Natural killer cell (primary cell): ENCODE results near the gene STX7. TPM values are rescaled to one million over a fixed set of nuclear protein-coding genes. Genes with fewer than 3 reads are reported as not detected.

Source experiments
- ATAC-seq, 3 donors: fragments of 150-1000 bp in 2 of 3; fragments of 200-7000 bp in 1 of 3; cut with Tn5 transposase; 1 replicate in 1 of 3; 2 replicates in 2 of 3; pipeline ENCODE4 v1.10.0; 2021; ENCODE audit warnings: mild to moderate bottlenecking in 2 of 3, moderate library complexity in 2 of 3
- DNase-seq, 2 donors: peaks; one replicate each; pipeline versions ENCODE4 v3.0.0 to v3.0.0-alpha.2; 2013 to 2021; ENCODE audit warnings: mixed read lengths in 1 of 2
- H3K27ac ChIP-seq: one replicate; pipeline ENCODE4 v1.5.1; 2013; ENCODE audit warnings: mild to moderate bottlenecking, low read length
- H3K27me3 ChIP-seq: one replicate; pipeline ENCODE4 v1.6.1; 2013; ENCODE audit warnings: low read length; ENCODE audit not compliant: control insufficient read depth, insufficient read depth
- H3K36me3 ChIP-seq: one replicate; pipeline ENCODE4 v1.6.1; 2013; ENCODE audit warnings: low read length; ENCODE audit not compliant: control insufficient read depth, insufficient read depth
- H3K4me1 ChIP-seq: one replicate; pipeline ENCODE4 v1.6.1; 2013; ENCODE audit warnings: low read length; ENCODE audit not compliant: control insufficient read depth, insufficient read depth
- H3K4me3 ChIP-seq: one replicate; pipeline ENCODE4 v1.5.1; 2013; ENCODE audit warnings: low read length
- H3K9me3 ChIP-seq: one replicate; pipeline ENCODE4 v1.6.1; 2013; ENCODE audit warnings: low read length; ENCODE audit not compliant: control insufficient read depth, insufficient read depth
- H3K27ac Mint-ChIP-seq, 2 donors: one replicate each; pipeline ENCODE4 v1.8.0; 2022; ENCODE audit warnings: mild to moderate bottlenecking in 2 of 2, mixed read lengths in 2 of 2, moderate library complexity in 1 of 2
- H3K27me3 Mint-ChIP-seq, 2 donors: one replicate each; pipeline ENCODE4 v1.8.0; 2022; ENCODE audit warnings: low read depth in 2 of 2, mixed read lengths in 2 of 2
- H3K36me3 Mint-ChIP-seq: one replicate; pipeline ENCODE4 v1.8.0; 2022; ENCODE audit warnings: mixed read lengths
- H3K4me1 Mint-ChIP-seq, 2 donors: one replicate each; pipeline ENCODE4 v1.8.0; 2022; ENCODE audit warnings: mixed read lengths in 2 of 2
- H3K4me3 Mint-ChIP-seq: one replicate; pipeline ENCODE4 v1.8.0; 2022; ENCODE audit warnings: mild to moderate bottlenecking, moderate library complexity, mixed read lengths
- H3K9me3 Mint-ChIP-seq, 2 donors: one replicate each; pipeline ENCODE4 v1.8.0; 2022; ENCODE audit warnings: mixed read lengths in 2 of 2
- CTCF ChIP-seq: fragments of 200-600 bp; IDR thresholded peaks from one replicate; pipeline ENCODE4 v1.8.0; 2022; ENCODE audit warnings: antibody characterized with exemption
- whole genome bisulfite sequencing: methylation state at CpG from one replicate; pipeline ENCODE4 v1.1.7; 2013; ENCODE audit warnings: missing lambda C conversion rate; ENCODE audit not compliant: insufficient coverage; 5-methylcytosine and 5-hydroxymethylcytosine counted together
- intact Hi-C: fragments of 100-400 bp; cut with micrococcal nuclease; formaldehyde crosslinking; loops from one replicate; pipeline ENCODE4 v1.14.2; 2022
- total RNA-seq, 4 donors: library from RNA; stranded (reverse); fragments of 120-200 nt in 1 of 4; gene quantifications; one replicate each; pipeline versions ENCODE4 v1.2.3 to v1.2.4, GENCODE V29; 2013 to 2022

The STX7 gene
- total RNA-seq, 3 donors from 2014 or later (not counting 1 experiment from before 2014, with no cell fraction given) = 37.3 to 49.9 (median 39.5) TPM

- no peak for TF ChIP-seq CTCF
- no peak for ATAC-seq
- no peak for DNase-seq
- 96% methylated on average over 3 of the region's 4 CpGs for WGBS
- no peaks in the 10 kb centered on the region for H3K27me3 Mint-ChIP-seq
- peaks cover 3% of the 10 kb centered on the region in 2 donors for H3K9me3 Mint-ChIP-seq
- H3K36me3 Mint-ChIP-seq = peaks cover 22% of the 10 kb centered on the region
- Histone ChIP-seq H3K27ac (no peak overlapping the region), H3K27me3 (no peaks in the 10 kb centered on the region), H3K36me3 (no peaks in the 10 kb centered on the region), H3K4me3 (no peak overlapping the region), H3K4me1 (no peaks in the 10 kb centered on the region), H3K9me3 (no peaks in the 10 kb centered on the region)
- no peak overlapping the region for H3K4me3 Mint-ChIP-seq
- no peak overlapping the region for H3K27ac Mint-ChIP-seq
- intact Hi-C loops = no loop called here
- H3K4me1 Mint-ChIP-seq = no peaks in the 10 kb centered on the region
Measured at GRCh38 chr6:132446141-132446854, 66.6 kb downstream of the STX7 start.

DNA sequence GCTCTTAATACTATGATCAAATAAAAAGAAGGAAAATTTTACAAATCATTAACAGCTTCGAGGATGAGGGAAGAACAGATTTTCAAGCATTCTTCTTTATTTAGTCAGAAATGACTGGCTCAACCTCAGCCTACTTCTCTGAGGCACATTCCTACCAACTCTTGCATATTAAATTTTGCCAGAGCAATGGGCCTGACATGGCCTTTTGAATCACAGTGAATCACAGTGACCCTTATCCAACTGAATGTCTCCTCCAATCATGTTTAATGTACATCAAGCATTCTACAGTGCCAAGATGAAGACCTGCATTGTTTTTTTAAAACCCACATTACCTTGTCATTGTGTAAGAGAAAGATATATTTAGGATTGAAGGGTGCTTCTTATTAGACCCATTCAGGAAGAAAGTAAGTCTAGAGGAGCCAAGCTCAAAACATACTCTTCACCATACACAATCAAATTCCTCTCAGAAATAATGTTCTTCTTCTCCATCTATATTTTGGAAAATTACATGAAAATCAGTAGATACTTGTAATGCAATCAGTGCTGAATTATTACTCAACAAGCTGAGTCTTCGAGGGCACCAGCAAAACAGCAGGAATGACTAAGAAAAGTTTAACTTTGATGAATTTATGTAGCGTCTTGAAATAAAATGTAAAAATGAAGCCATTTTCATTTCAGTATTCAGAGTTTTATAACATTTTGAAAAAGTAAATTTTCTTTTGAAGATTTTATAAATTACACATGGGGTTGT lies 67.5 kb downstream of the STX7 start:
- 95% methylated on average over 2 of the region's 3 CpGs for WGBS
- DNase-seq (no peak), ATAC-seq (no peak)
- no peaks in the 10 kb centered on the region for H3K4me1 ChIP-seq
- TF ChIP-seq CTCF = no peak
- no peaks in the 10 kb centered on the region for H3K27me3 ChIP-seq
- H3K4me1 Mint-ChIP-seq = no peaks in the 10 kb centered on the region
- H3K36me3 Mint-ChIP-seq = peaks cover 18% of the 10 kb centered on the region
- peaks cover 5% of the 10 kb centered on the region for H3K9me3 ChIP-seq
- H3K9me3 Mint-ChIP-seq = peaks cover 3% of the 10 kb centered on the region in 2 donors
- intact Hi-C loops = no loop called here
- H3K36me3 ChIP-seq = no peaks in the 10 kb centered on the region
- H3K27ac ChIP-seq = no peak overlapping the region
- H3K27me3 Mint-ChIP-seq = no peaks in the 10 kb centered on the region
- no peak overlapping the region for H3K27ac Mint-ChIP-seq
- no peak overlapping the region for H3K4me3 ChIP-seq
- no peak overlapping the region for H3K4me3 Mint-ChIP-seq

DNA sequence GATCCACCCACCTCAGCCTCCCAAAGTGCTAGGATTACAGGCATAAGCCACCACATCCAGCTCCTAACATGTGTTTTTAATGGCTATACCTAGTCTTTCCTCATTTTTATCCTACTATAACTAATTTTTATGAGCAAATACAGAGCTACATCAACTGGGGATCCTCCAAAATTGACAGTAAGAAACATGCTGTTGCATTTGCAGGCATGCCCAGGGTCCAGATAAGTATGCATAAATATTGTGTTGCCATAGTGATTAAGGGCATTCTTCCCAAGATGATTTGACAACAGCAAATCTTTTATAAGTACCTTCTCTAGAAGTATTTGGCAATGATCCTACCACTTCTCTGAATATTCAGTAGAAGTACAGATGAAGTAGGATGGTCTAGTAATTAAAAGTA lies 69.7 kb downstream of the STX7 start:
- H3K4me3 ChIP-seq = no peak overlapping the region
- Mint-ChIP-seq H3K4me1 (no peaks in the 10 kb centered on the region), H3K4me3 (no peak overlapping the region), H3K27me3 (peaks cover 0 to 3% of the 10 kb centered on the region in 2 donors), H3K27ac (no peak overlapping the region), H3K36me3 (peaks cover 17% of the 10 kb centered on the region), H3K9me3 (peaks cover 3% of the 10 kb centered on the region in 2 donors)
- no peaks in the 10 kb centered on the region for H3K4me1 ChIP-seq
- no peaks in the 10 kb centered on the region for H3K27me3 ChIP-seq
- no peaks in the 10 kb centered on the region for H3K36me3 ChIP-seq
- ATAC-seq (no peak), DNase-seq (no peak)
- H3K27ac ChIP-seq = no peak overlapping the region
- H3K9me3 ChIP-seq = peaks cover 5% of the 10 kb centered on the region
- TF ChIP-seq CTCF = no peak
- intact Hi-C loops = no loop called here
